Breast epithelium (tissue), 4 donors: ENCODE results near the gene ZFTA. TPM values are rescaled to one million over a fixed set of nuclear protein-coding genes. Genes with fewer than 3 reads are reported as not detected.

Experiments
- DNase-seq, 2 donors: peaks; one replicate each; pipeline ENCODE4 v3.0.0-alpha.2; 2019; ENCODE audit warnings: low spot score in 2 of 2
- H3K27ac ChIP-seq, 2 donors: fragments of 200-600 bp; sonication (generic) in 1 of 2; one replicate each; pipeline ENCODE4 v1.5.1; 2016 to 2019; ENCODE audit warnings: mild to moderate bottlenecking in 1 of 2
- H3K27me3 ChIP-seq, 2 donors: fragments of 200-600 bp; sonication (generic) in 1 of 2; one replicate each; pipeline versions ENCODE4 v1.5.1 to v1.6.0; 2017 to 2019; ENCODE audit warnings: control low read depth in 1 of 2, mild to moderate bottlenecking in 1 of 2
- H3K36me3 ChIP-seq: fragments of 200-600 bp; one replicate; pipeline ENCODE4 v1.5.1; 2019
- H3K4me1 ChIP-seq, 2 donors: fragments of 200-600 bp; sonication (generic); one replicate each; pipeline ENCODE4 v1.5.1; 2016 to 2019; ENCODE audit warnings: control low read depth in 1 of 2
- H3K4me3 ChIP-seq, 3 donors: fragments of 200-600 bp; sonication (generic); 1 replicate in 2 of 3; 2 replicates in 1 of 3; pipeline ENCODE4 v1.5.1; 2016 to 2019; ENCODE audit warnings: mild to moderate bottlenecking in 3 of 3, moderate library complexity in 2 of 3
- H3K9me3 ChIP-seq, 2 donors: fragments of 200-600 bp; sonication (generic) in 1 of 2; one replicate each; pipeline ENCODE4 v1.5.1; 2016 to 2019; ENCODE audit warnings: control low read depth in 1 of 2
- POLR2A ChIP-seq: fragments of 450-650 bp; IDR thresholded peaks from one replicate; pipeline ENCODE4 v1.6.1; 2016; ENCODE audit warnings: antibody characterized with exemption, mild to moderate bottlenecking, moderate library complexity
- POLR2AphosphoS5 ChIP-seq, 3 donors: sonication (generic); formaldehyde crosslinking; IDR thresholded peaks; one replicate each; pipeline ENCODE4 v1.6.1; 2017; ENCODE audit warnings: antibody characterized with exemption in 3 of 3
- intact Hi-C: fragments of 100-400 bp; cut with DNase I; formaldehyde crosslinking; loops from one replicate; pipeline ENCODE4 v1.15.1; 2023; ENCODE audit warnings: low total_unique reads
- total RNA-seq, 3 donors: library from RNA; depleted of rRNA; stranded (reverse); fragments of >200 nt; gene quantifications; one replicate each; pipeline ENCODE4 v1.1.0, GENCODE V29; 2016
- TF ChIP-seq, protein P1 (sequence below), 3 donors: fragments of 450-650 bp; IDR thresholded peaks; one replicate each; pipeline ENCODE4 v1.5.1; 2016 to 2017; ENCODE audit warnings: antibody characterized with exemption in 3 of 3, mild to moderate bottlenecking in 3 of 3, moderate library complexity in 3 of 3

The ZFTA gene
- 10 to 100 TPM in 1 of 3 donors, 1 to 10 TPM in 2; 8.8 to 12.5 (median 9.7) TPM for total RNA-seq

DNA sequence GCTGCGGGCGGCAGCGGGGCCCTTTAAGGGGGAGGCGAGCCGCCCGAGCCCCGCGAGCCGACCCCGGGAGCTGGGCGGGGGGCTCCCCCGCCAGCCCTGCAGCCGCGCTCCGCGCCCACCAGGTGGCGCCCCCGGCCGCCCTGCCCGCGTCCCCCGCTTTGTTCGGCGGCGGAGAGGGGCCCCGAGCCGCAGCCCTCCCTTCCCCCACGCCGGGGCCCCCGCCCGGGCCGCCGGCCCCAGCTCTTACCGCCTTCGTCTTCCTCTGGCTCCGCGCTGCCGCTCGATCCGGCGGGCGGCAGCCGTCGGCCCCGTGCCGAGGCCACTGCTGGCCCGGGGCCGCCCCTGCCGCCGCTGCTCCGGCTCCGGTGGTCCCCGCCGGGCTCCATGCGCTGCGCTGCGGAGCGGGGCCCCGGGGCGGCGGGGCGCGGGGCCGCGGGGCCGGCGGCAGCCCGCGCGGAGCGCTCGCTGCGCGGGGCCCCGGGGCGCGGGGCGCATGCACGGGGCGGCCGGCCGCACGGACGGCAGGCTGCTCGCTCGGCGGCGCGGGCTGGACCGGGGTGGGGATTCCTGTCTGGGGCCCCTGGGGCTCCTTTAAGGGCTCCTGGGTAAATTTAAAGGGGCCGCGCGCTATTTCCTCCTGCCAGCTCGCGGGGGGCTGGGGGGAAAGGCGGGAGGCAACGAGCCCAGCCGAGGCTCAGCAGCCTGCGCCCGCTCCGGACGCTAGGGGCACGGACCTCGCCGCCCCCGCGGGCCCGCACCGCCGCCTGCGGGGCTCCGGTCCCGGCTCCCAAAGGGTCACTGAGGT lies at the start of gene ZFTA:
ZFTA (minus strand) TSS at position 539 of the 805 bp plus-strand sequence; CDS start at position 386, 153 bp downstream.
- TF ChIP-seq, protein P1, sequence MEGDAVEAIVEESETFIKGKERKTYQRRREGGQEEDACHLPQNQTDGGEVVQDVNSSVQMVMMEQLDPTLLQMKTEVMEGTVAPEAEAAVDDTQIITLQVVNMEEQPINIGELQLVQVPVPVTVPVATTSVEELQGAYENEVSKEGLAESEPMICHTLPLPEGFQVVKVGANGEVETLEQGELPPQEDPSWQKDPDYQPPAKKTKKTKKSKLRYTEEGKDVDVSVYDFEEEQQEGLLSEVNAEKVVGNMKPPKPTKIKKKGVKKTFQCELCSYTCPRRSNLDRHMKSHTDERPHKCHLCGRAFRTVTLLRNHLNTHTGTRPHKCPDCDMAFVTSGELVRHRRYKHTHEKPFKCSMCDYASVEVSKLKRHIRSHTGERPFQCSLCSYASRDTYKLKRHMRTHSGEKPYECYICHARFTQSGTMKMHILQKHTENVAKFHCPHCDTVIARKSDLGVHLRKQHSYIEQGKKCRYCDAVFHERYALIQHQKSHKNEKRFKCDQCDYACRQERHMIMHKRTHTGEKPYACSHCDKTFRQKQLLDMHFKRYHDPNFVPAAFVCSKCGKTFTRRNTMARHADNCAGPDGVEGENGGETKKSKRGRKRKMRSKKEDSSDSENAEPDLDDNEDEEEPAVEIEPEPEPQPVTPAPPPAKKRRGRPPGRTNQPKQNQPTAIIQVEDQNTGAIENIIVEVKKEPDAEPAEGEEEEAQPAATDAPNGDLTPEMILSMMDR (IDR thresholded peaks at IDR 0.05) = peak in 1 of 3 donors; percentile 89
- TF ChIP-seq POLR2AphosphoS5 (IDR thresholded peaks at IDR 0.05) = no peak
- TF ChIP-seq POLR2A = no peak
- intact Hi-C loops = loop anchor here (2.0 kb wide), 1 partner anchor 170 kb away; the partner anchor contains the start of gene NAA40
- H3K27ac ChIP-seq = peak within 1 kb of the TSS; percentile 79 to 88
- H3K4me1 ChIP-seq = peaks cover 0 to 16% of the 10 kb centered on the region in 2 donors
- peak within 1 kb of the TSS; percentile 88 to 99 (median 90) for H3K4me3 ChIP-seq
- H3K9me3 ChIP-seq = no peaks in the 10 kb centered on the region
- H3K36me3 ChIP-seq = no peaks in the 10 kb centered on the region
- no peaks in the 10 kb centered on the region for H3K27me3 ChIP-seq
- no peak for DNase-seq

DNA sequence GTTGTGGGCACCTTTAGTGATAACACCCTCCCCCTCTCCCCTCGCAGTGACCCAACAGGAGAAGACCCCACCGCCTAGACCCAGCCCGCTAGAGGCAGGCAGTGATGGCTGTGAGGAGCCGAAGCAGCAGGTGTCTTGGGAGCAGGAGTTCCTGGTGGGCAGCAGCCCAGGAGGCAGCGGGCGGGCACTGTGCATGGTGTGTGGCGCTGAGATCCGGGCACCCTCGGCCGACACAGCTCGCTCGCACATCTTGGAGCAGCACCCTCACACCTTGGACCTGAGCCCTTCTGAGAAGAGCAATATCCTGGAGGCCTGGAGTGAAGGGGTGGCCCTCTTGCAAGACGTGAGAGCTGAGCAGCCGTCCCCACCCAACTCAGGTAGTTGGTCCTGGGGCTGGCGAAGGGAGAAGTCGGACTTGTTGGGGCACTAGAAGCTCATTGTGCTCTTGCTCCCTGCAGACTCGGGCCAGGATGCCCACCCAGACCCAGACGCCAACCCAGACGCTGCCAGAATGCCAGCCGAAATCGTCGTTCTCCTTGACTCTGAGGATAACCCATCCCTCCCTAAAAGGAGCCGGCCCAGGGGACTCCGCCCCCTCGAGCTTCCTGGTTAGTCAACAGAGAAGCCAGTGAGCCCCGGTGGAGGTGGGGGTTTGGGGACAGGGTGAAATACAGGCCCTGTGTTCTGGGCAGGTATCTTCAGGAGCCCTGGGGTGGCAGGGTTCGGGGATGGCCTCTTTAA lies 49.4 kb upstream of the ZFTA start:
- no peaks in the 10 kb centered on the region for H3K27me3 ChIP-seq
- no peak overlapping the region for H3K4me3 ChIP-seq
- H3K4me1 ChIP-seq = peaks cover 0 to 6% of the 10 kb centered on the region in 2 donors
- TF ChIP-seq POLR2AphosphoS5 (IDR thresholded peaks at IDR 0.05) = no peak
- TF ChIP-seq POLR2A = no peak
- TF ChIP-seq, protein P1 (IDR thresholded peaks at IDR 0.05) = no peak
- DNase-seq = no peak
- H3K36me3 ChIP-seq = no peaks in the 10 kb centered on the region
- no peak overlapping the region for H3K27ac ChIP-seq
- no peaks in the 10 kb centered on the region for H3K9me3 ChIP-seq
- intact Hi-C loops = no loop called here

DNA sequence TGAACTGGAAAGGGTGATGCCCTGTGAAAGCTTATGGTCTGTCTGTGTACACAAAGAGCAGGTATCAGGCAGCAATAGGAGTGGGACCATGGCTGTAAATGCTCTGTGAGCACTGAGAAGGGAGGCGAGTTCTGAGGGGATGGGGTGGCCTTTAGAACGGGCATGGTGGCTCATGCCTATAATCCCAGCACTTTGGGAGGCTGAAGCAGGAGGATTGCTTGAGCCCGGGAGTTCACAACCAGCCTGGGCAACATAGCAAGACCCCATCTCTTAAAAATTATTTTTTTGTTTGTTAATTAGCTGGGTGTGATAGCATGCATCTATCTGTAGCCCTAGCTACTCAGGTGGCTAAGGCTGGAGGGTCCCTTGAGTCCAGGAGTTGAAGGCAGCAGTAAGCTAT lies 48.2 kb upstream of the ZFTA start:
- TF ChIP-seq, protein P1 (IDR thresholded peaks at IDR 0.05) = no peak
- no peak for TF ChIP-seq POLR2AphosphoS5 (IDR thresholded peaks at IDR 0.05)
- no peak for TF ChIP-seq POLR2A
- DNase-seq = no peak
- Histone ChIP-seq H3K36me3 (no peaks in the 10 kb centered on the region), H3K27ac (no peak overlapping the region), H3K4me1 (peaks cover 0 to 6% of the 10 kb centered on the region in 2 donors), H3K27me3 (no peaks in the 10 kb centered on the region), H3K4me3 (no peak overlapping the region), H3K9me3 (no peaks in the 10 kb centered on the region)
- intact Hi-C loops = no loop called here

DNA sequence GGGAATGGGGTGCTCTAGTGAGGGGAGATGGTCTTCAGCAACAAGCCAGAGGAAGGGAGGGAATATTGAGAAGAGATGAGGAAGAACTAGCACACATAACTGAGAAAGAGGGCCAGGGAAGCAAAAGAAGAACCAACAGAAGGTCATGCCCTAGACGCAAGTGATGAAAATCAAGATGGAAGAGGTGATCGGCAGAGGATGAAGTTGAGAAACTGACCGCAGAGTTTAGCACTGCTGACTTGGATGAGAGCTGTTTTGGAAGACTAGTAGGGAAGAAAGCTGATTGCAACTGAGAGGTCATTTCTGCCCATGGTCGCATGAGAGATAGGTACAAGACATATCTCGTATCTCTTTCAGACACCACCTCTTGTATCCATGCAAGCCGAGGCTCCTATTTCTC lies 47.6 kb upstream of the ZFTA start:
- intact Hi-C loops = no loop called here
- Histone ChIP-seq H3K36me3 (no peaks in the 10 kb centered on the region), H3K27me3 (no peaks in the 10 kb centered on the region), H3K9me3 (no peaks in the 10 kb centered on the region), H3K4me3 (no peak overlapping the region), H3K4me1 (peaks cover 0 to 6% of the 10 kb centered on the region in 2 donors), H3K27ac (no peak overlapping the region)
- no peak for TF ChIP-seq POLR2A
- no peak for DNase-seq

DNA sequence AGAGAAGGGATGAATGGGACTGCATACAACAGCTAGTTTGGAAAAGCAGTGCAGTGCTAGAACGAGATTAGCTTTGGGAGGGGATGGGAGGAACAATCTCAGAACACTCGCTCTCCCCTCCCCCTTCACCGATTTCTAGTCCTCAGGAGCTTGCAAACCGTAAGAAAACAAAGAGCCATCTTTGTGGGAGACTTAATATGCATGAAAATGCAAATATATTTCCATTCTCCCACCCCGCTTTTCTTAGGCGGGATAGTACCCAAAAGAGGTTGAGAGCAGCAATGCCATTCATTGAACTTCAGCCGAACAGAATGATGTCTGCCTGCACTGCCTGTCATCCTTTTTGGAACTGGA lies 45.8 kb upstream of the ZFTA start:
- H3K27ac ChIP-seq = peak overlapping the region; percentile 71 to 87
- no peaks in the 10 kb centered on the region for H3K9me3 ChIP-seq
- no peak for DNase-seq
- TF ChIP-seq POLR2AphosphoS5 (IDR thresholded peaks at IDR 0.05) (no peak), POLR2A (no peak)
- TF ChIP-seq, protein P1 (IDR thresholded peaks at IDR 0.05) = no peak
- no peaks in the 10 kb centered on the region for H3K36me3 ChIP-seq
- H3K4me1 ChIP-seq = peaks cover 0 to 6% of the 10 kb centered on the region in 2 donors
- intact Hi-C loops = no loop called here
- no peaks in the 10 kb centered on the region for H3K27me3 ChIP-seq
- peak overlapping the region; percentile 61 to 98 (median 89) for H3K4me3 ChIP-seq
